Measurements from ENCODE around the gene HLA-DRB5.

HLA-DRB5 gene

GRCh38 chr6:32565511-32565910, 35.4 kb upstream of the HLA-DRB5 start:
- no peak for TF ChIP-seq CTCF (IDR thresholded peaks at IDR 0.05; ENCODE audit: control extremely low read depth, extremely low read depth, low read depth, missing control alignments)
- POLR2A ChIA-PET = no interaction called here
- CTCF ChIA-PET = no interaction called here
- DNase-seq (ENCODE audit: extremely low spot score) = no peak

GRCh38 chr6:32562940-32563339, 32.9 kb upstream of the HLA-DRB5 start:
- no peak for DNase-seq (ENCODE audit: extremely low spot score)
- CTCF ChIA-PET = interaction anchor here (1.3 kb wide), 1 partner anchor 15 kb away, joined by 3 read pairs; no protein-coding TSS in a partner anchor
- no peak for TF ChIP-seq CTCF (IDR thresholded peaks at IDR 0.05; ENCODE audit: control extremely low read depth, extremely low read depth, low read depth, missing control alignments)
- POLR2A ChIA-PET = no interaction called here

GRCh38 chr6:32559747-32560146, 29.7 kb upstream of the HLA-DRB5 start:
- no peak for TF ChIP-seq CTCF (IDR thresholded peaks at IDR 0.05; ENCODE audit: control extremely low read depth, extremely low read depth, low read depth, missing control alignments)
- DNase-seq (ENCODE audit: extremely low spot score) = no peak
- ChIA-PET CTCF (no interaction called here), POLR2A (no interaction called here)

DNA sequence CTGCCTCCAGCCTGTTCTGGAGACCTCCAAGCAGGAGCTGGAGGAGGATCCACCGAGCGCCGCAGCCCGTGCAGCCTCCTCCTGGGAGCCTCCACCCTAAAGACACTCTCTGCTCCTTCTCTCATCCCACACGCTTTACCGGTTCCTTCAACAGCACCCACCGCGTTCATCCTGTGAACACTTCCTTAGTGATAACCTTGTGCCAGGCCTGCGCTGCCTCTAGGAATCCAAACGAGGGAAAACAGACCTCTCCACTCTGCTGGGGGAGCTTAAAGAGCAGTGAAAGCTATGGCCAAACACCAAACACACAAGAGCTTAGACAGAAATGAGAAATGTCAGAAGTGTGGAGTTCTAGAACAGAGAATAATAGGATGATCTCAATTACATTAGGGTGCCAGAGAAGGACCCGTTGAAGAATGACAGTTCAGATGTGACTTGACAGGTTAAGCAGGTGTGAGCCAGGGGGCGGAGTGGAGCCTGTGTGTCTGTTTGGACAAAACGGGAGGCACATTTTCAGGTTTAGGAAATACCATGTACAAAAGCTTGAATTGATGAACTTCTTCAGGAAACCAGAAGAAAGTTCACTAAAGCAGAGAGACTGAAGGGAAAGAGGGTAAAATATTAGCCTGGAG, 28.5 kb upstream of the HLA-DRB5 start:
- POLR2A ChIA-PET = interaction anchor here (0.9 kb wide), 1 partner anchor 26 kb away, joined by 3 read pairs; no protein-coding TSS in a partner anchor
- no peak for DNase-seq (ENCODE audit: extremely low spot score)
- TF ChIP-seq CTCF (IDR thresholded peaks at IDR 0.05; ENCODE audit: control extremely low read depth, extremely low read depth, low read depth, missing control alignments) = no peak
- CTCF ChIA-PET = interaction anchor here (1.0 kb wide), 1 partner anchor 98 kb away, joined by 3 read pairs; no protein-coding TSS in a partner anchor

- ChIA-PET POLR2A (no interaction called here), CTCF (no interaction called here)
- TF ChIP-seq CTCF (IDR thresholded peaks at IDR 0.05; ENCODE audit: control extremely low read depth, extremely low read depth, low read depth, missing control alignments) = no peak
- no peak for DNase-seq (ENCODE audit: extremely low spot score)
Observed at GRCh38 chr6:32554116-32554965, 24.3 kb upstream of the HLA-DRB5 start.

DNA sequence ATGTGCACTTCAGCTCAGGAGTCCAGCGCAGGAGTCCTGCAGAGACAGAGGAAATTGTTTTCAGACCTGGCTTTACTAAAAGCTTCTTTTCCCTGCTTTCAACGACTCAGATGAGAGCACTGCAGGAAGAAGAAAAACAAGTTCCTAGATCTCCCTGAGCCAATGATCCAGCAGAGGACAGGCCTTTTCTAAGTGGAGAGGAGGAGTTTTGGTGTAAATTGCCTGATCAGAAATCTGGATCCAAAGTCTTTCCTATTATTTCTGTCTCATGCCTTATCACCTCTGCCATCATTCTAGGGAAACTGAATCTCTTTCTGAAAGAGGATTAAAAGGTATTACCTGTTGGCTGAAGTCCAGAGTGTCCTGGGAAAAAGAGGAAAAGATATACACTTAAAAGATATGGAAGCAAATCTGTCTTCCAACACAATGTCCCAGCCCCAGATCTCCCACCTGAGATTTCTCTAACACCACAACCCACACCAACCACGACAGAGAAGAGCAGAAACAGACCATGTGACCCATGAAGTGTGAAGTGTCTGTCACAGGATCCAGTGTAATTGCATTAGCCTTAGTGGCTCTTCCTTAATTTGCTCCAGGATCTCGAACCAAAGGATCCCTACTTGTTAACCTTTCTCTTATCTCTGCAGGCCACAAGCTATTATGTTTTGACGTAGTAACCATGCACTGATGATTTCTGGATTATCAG, 23.1 kb upstream of the HLA-DRB5 start:
- no peak for TF ChIP-seq CTCF (IDR thresholded peaks at IDR 0.05; ENCODE audit: control extremely low read depth, extremely low read depth, low read depth, missing control alignments)
- POLR2A ChIA-PET = no interaction called here
- CTCF ChIA-PET = interaction anchor here (1.1 kb wide), 1 partner anchor 11 kb away, joined by 3 read pairs; no protein-coding TSS in a partner anchor
- DNase-seq (ENCODE audit: extremely low spot score) = no peak
